ENCODE results near the gene PLEK2.
"Not testable (repeated sequence)": the region's sequence is repeated elsewhere in the genome, so short reads cannot be mapped to it uniquely, and the experiment has no call there.

The PLEK2 gene

GRCh38 chr14:67411820-67412421, at the start of gene PLEK2:
Gene PLEK2, minus strand, starts transcription at chr14:67412165. Its CDS starts 106 bp downstream, at chr14:67412059.
- peak; percentile 76 for DNase-seq (ENCODE audit: low spot score)

DNA sequence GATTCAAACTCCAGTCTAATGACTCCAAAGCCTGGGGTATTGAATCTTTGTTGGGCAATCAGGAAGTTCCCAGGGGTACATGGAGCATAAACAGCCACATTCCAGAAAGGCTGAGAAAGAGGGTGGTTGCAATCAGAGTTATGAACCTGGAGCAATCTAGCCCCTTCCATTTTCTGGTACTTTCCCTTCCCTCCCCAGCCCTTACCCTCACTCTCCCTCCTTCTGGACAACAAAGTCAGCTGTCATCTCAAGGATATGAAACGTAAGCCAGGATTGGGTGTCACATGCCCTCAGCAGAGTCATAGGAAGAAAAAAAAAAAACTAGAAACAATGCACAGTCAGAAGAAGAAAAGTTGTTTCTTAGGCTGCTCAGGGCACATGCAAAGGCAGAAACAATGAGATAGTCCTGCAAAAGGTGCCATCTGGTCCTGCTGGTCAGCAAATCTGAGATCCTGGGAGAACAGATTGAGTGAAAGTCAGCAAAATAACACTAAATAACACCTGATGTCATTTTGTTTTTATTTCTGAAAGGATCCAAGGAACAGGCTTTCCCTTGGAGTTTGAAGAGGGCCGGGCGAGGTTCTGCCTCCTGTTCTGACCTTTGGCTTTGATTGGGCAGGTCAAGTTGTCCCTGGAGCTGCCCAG, 49.5 kb upstream of the PLEK2 start:
- no peak for DNase-seq (ENCODE audit: low spot score)

- DNase-seq (ENCODE audit: low spot score) = no peak
Measured at GRCh38 chr14:67459336-67459735, 47.4 kb upstream of the PLEK2 start.

DNA sequence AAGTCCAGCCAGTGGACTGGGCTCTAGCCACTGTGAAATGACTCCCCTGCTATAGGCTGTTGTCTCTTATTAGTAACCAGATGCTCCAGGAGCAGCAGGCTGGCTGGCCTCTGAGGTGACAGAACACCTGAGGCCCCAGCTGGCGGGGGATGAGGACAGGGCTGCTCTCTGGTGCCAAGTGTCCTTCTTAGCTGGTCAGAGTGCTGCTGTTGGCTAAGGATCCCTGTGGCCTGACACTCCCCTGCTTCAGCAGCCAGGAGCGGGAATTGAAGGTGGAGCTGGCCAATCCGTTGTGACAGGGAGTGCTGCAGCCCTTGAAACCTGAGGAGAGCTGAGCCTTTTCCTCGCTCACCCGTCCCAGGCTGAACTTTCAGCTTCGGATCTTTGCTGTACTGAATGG, 45.8 kb upstream of the PLEK2 start:
- DNase-seq (ENCODE audit: low spot score) = no peak

DNA sequence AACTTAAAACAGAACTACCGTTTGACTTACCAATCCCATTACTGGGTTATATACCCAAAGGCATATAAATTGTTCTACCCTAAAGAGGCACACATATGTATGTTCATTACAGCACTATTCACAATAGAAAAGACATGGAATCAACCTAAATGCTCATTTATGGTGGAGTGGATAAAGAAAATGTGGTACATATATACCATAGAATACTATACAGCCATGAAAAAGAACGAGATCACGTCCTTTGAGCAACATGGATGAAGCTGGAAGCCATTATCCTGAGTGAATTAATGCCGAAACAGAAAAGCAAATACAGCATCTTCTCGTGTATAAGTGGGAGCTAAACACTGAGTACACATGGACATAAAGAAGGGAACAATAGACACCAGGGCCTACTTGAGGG, 44.8 kb upstream of the PLEK2 start:
- DNase-seq (ENCODE audit: low spot score) = no peak

- no peak for DNase-seq (ENCODE audit: low spot score)
Measured at GRCh38 chr14:67453575-67454300, 41.8 kb upstream of the PLEK2 start.

- not testable (repeated sequence) for DNase-seq (ENCODE audit: low spot score)
Measured at GRCh38 chr14:67451667-67452066, 39.7 kb upstream of the PLEK2 start.

DNA sequence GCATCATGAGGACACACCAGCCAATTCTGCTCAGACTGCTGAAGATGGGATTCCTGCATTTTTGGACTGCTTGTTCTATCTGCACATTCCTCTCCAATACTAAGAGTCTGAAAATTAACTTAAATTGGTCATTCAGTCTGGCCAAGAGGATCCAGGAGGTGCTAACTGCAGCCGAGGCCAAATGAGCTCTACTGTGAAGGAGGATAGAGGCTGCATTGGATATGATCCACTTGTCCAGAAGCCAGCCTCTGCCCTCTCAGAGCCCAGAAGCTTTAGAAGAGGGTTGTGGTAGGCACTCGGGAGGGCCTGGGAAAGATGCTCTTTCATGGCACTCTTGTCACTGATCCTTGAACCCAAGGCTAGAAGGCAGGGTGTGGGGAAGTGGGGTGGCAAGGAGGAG, 37.1 kb upstream of the PLEK2 start:
- DNase-seq (ENCODE audit: low spot score) = no peak

DNA sequence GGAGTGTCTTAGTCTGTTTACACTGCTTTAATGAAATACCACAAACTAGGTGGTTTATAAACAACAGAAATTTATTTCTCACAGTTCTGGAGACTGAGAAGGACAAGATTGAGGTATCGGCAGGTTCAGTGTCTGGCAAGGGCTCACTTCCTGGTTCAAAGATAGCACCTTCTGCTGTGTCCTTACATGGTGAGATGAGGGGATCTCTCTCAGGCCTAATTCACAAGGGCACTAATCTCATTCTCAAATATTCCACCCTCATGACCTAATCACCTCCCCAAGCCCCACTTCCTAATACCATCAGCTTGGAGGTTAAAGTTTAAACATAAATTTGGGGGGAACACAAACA, 35.0 kb upstream of the PLEK2 start:
- no peak for DNase-seq (ENCODE audit: low spot score)

DNA sequence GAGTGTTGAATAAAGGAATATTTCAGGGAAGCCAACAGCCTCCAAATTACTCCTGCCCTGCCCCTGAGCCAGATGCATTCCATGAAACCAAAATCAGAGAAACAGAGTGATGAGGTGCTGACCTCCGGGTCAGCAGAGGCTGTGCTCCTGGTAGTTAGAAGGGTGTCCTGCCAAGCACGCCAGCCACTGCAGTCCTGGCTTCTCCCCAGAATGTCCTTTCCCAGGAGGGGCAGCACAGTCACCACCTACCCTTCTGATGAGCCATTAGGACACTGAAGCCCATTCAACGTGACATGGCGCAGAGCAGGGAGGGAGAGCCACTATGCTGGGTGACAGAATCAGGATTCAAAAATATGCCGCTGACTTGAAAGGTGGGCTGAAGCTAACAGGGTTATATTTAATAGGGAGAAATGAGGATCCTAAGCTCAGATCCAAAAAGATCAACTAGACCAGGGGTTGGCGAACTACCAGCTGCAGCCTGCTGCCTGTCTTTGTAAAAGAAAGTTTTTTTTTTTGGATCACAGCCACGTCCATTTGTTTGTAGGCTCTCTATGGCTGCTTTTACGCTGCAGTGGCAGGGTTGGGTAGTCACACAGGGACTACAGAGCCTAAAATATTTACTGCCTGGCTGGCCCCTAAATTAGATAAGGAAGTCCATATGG, 34.5 kb upstream of the PLEK2 start:
- DNase-seq (ENCODE audit: low spot score) = no peak

DNA sequence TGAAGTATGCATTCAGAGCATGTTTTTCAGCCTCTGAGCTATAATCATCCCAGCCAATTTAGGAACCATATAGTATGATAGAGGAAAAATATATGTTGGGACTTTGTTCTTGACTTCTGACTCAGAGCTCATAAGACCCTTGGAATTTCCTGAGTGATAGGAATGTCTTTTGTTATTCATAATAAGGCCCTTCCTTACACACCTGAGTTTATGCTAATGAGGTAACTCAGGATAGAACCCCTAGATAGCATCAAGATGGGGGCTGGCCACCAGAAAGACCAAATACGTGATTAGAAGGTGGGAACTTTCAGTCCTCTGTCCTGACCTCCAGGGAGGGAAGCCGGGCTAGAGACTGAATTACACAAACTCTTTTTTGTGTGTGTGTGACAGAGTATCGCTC, 32.4 kb upstream of the PLEK2 start:
- no peak for DNase-seq (ENCODE audit: low spot score)

DNA sequence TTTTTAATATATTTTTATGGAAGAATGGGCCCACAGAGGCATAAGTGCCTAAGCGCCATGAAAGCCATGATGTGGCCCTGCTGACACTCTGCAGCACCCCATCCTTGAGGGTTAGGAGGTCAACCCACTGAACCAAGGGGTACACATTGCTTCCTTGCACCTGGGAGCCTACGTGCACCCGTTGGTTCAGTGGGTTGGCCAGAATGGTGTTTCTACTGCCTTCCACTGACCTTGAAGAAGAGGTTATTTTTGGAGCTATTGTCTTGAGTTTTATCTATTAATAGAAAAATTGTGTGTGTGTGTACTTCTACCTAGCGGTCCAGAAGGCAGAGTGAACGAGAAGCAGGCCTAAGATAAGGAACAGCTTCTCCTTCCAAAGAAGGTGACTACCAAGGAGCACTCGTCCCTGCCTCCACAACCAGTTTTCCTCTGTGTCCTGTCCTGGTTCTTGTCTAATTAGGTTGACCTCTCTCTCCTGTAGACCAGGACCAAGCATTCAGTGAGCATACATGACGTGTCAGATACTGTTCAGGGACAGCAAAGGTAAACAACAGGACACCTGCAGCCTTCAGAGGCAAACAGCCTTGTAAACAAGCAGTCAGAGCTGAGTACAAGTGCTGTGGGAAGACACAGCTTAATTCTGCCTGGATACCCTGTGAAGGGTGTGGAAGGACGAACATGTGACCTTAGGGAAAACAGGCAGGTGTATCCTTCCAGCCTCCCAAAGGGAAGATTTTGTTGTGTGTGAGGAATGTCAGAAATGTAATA, 30.4 kb upstream of the PLEK2 start:
- DNase-seq (ENCODE audit: low spot score) = no peak

- DNase-seq (ENCODE audit: low spot score) = no peak
Measured at GRCh38 chr14:67441672-67442071, 29.7 kb upstream of the PLEK2 start.

DNA sequence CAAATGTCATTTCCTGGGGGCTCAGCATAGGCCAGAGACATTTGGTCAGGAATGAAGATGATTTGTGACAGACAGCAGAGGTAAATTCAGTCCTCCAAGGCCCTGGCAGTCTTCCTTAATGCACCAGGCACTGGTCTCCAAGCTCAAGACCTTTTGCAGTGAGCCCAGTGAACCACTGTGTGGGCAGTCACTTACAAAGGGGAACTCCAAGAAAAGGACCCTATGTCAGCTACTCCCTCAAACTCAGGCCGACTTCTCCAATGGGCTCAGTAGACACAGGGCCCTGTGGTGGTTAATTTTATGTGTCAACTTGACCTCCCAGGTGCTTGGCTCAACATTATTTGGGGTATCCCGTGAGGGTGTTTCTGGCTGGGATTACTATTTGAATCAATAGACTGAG, 29.3 kb upstream of the PLEK2 start:
- no peak for DNase-seq (ENCODE audit: low spot score)

DNA sequence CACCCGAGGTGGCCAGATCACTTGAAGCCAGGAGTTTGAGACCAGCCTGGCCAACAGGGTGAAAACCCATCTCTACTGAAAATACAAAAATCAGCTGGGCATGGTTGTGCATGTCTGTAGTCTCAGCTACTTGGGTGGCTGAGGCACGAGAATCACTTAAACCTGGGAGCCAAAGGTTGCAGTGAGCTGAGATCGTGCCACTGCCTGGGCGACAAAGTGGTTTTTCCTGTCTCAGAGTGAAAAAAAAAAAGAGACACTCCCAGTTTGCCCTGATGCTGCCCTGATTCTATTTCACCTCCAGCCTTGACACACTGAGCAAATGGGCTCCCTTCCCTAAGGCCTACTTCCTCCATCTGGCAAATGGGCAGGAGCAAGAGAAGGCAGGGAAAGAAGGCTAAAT, 28.5 kb upstream of the PLEK2 start:
- DNase-seq (ENCODE audit: low spot score) = no peak

- DNase-seq (ENCODE audit: low spot score) = no peak
Measured at GRCh38 chr14:67438969-67439368, 27.0 kb upstream of the PLEK2 start.

DNA sequence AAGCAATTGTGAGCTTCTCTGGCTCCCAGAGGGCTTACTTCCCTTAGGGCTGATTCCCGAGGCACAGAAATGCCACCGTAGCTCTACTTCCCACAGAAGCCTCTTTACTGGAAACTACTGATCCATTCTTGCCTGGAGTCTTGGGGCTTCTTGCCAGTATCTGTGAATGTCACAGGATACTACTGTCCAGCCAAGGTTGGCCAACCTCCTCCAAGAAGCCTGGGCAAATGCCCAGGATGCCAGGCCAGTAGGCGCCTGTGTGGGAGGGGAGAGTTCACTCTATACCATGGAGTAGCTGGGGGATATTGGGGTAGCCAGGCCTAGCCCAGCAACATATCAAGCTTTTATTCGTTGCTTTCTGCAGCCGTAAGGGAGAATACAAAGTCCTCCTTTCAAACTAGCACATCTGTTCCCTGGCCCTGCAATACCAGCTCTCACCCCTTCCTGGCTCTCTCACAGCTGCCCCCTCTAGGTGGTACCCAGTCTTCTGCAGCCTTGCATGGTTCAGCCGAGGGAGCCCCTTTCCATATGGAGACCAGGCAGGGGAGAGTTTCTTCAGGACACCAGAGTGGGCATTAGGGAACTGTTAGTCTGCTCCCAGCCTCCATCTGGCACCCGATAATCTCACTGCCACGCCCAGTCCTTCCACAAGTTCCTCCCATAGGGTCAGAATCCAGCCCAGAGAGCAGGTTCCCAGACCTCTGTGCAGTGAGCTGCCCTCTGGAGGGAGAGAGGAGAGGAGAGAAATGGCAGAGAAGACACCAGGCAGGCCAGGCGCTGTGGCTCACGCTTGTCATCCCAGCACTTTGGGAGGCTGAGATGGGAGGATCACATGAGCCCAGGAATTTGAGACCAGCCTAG, 24.3 kb upstream of the PLEK2 start:
- DNase-seq (ENCODE audit: low spot score) = no peak

- DNase-seq (ENCODE audit: low spot score) = no peak
Measured at GRCh38 chr14:67435603-67436002, 23.6 kb upstream of the PLEK2 start.

DNA sequence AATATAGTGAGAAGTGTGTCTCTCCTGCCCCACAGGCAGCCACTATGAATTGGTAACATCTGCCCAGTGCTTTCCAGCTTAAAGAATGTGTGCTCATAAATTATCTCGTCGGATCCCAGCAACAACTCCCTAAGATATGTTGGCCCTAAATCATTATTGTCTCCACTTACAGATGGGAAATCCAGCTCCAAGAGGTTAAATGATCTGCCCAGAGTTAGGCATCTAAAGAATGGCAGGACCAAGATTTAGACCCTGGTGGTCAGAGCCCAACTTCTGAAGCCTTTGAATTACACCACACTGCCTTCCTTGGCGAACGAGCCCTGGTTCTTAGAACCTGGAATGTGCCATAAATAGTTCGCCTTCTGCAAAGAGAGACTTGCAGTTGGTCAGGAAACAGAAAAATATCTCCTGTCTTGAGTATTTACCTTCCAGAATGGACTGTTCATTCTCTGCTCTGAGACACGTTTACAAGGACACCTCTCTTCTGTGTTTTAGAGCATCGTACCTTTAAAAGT, 20.1 kb upstream of the PLEK2 start:
- DNase-seq (ENCODE audit: low spot score) = no peak

DNA sequence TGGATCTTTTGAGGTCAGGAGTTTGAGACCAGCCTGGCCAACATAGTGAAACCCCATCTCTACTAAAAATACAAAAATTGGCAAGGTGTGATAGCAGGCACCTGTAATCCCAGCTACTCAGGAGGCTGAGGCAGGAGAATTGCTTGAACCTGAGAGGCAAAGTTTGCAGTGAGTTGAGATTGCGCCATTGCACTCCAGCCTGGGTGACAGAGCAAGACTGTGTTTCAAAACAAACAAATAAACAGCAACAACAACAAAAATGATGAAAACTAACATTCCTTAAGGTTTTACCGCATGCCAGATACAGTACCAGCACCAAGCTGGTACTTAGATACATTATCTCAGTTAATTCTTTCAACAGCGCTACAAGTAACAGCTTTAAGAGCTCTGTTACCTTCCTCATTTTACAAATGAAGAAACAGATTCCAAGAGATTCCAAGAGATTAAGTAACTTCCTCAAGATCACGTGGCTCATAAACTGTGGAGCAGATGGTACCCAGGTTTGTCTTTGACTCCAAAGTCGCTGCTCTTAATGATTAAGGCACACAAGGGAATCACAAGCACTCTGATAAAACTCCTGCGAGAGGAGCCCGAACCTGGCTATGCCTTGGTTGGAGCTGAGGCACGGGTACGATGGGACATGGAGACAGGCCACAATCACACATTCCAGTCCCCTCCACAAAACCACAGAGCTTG, 17.7 kb upstream of the PLEK2 start:
- DNase-seq (ENCODE audit: low spot score) = peak; percentile 40
